ENCODE measurements around the gene SAP25.
"Not testable (repeated sequence)": the region's sequence is repeated elsewhere in the genome, so short reads cannot be mapped to it uniquely, and the experiment has no call there.

Gene SAP25

DNA sequence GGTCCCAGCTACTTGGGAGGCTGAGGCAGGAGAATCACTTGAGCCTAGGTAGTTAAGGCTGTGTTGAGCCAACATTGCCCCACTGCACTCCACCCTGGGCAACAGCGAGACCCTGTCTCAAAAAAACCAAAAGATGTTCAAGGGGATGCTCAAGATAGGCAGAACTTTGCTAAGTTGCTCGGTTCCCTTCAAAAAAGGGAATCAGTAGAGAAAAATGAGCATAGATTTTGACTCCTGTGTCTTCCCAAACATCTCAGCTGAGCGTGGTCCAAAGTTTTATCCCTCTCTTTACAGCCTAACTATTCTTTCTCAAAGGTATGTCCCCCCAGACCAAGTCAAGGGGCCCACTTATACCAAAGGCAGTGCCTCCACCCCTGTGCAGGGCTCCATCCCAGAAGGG lies 20.7 kb downstream of the SAP25 start:
- Histone ChIP-seq H3K4me3 (no peak overlapping the region), H3K27me3 (no peaks in the 10 kb centered on the region), H4K20me1 (no peaks in the 10 kb centered on the region), H3K36me3 (peaks cover 78% of the 10 kb centered on the region), H3K9ac (no peak overlapping the region), H3K9me3 (no peaks in the 10 kb centered on the region), H3K4me1 (peaks cover 28% of the 10 kb centered on the region), H3K4me2 (no peak overlapping the region), H3K27ac (no peak overlapping the region)
- no peak for TF ChIP-seq Cebpa-rat (IDR thresholded peaks at IDR 0.05)

DNA sequence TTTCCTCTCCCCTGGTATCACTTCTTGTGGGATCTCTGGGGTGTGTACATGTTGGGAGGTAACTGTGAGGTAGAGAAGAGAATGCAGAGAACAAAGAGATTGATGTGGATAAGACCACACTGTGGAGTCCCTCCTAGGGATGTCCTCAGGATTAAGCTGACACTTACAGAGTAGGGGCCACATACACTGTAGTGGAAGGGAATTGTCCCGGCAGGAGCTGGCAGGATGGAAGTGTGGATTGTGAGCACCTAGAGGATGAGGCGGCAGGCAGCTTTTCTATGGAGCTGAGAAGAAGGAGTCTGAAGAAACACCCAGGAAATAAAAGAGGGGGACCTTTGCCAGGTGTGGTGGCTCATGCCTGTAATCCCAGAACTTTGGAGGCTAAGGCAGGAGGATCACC lies 21.2 kb downstream of the SAP25 start:
- no peaks in the 10 kb centered on the region for H4K20me1 ChIP-seq
- H3K9ac ChIP-seq, result no peak overlapping the region
- peaks cover 32% of the 10 kb centered on the region for H3K4me1 ChIP-seq
- no peaks in the 10 kb centered on the region for H3K27me3 ChIP-seq
- H3K4me2 ChIP-seq, result no peak overlapping the region
- peaks cover 73% of the 10 kb centered on the region for H3K36me3 ChIP-seq
- TF ChIP-seq Cebpa-rat (IDR thresholded peaks at IDR 0.05), result no peak
- H3K27ac ChIP-seq, result no peak overlapping the region
- no peak overlapping the region for H3K4me3 ChIP-seq
- no peaks in the 10 kb centered on the region for H3K9me3 ChIP-seq

DNA sequence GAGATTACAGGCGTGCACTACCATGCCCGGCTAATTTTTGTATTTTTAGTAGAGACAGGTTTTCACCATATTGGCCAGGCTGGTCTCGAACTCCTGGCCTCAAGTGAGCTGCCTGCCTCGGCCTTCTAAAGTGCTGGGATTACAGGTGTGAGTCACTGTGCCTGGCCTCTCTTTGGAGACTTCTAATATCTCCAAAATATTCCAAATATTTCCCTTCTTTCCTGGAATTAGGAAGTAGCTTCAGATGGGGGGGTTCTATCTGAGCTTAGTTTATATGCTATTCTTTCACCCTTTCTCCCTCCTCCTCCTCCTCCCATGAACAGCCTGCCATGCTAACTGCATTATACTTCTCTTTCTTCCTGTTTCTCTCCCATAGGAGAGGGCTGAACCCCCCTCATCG lies 25.3 kb downstream of the SAP25 start:
- H4K20me1 ChIP-seq, H3K27me3 ChIP-seq, H3K9ac ChIP-seq, H3K4me3 ChIP-seq, H3K9me3 ChIP-seq: not testable (repeated sequence)
- Histone ChIP-seq H3K36me3 (peaks cover 34% of the 10 kb centered on the region), H3K4me1 (peaks cover 62% of the 10 kb centered on the region), H3K4me2 (peak overlapping the region; percentile 83), H3K27ac (peak overlapping the region; percentile 47; the same call in 1 of the 2 replicates)

DNA sequence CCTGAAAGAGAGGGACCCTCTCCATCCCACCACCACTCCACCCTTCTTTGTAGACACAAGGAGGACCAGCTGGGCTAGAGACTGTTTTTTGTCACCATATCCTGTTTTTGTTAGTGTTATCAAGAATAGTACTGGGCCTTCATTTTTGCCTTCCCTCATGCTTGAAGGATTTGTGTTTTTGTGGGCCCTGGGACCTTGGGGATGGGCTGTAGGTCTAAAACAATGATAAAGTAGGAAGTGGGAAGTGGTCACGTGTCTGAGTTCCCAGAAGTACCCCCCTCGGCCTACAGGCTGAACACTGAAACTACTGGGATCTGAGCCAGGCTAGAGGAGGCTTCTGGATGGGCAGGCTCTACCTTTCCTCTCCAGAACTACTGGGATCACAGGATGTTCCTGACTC lies 25.8 kb downstream of the SAP25 start:
- Histone ChIP-seq H3K4me2 (peak overlapping the region; percentile 83), H3K4me3 (no peak overlapping the region), H3K27ac (peak overlapping the region; percentile 47), H3K27me3 (no peaks in the 10 kb centered on the region), H3K9me3 (no peaks in the 10 kb centered on the region), H4K20me1 (no peaks in the 10 kb centered on the region), H3K4me1 (peaks cover 62% of the 10 kb centered on the region), H3K36me3 (peaks cover 28% of the 10 kb centered on the region), H3K9ac (no peak overlapping the region; the same call in 1 of the 2 replicates)
- TF ChIP-seq Cebpa-rat (IDR thresholded peaks at IDR 0.05), result no peak

DNA sequence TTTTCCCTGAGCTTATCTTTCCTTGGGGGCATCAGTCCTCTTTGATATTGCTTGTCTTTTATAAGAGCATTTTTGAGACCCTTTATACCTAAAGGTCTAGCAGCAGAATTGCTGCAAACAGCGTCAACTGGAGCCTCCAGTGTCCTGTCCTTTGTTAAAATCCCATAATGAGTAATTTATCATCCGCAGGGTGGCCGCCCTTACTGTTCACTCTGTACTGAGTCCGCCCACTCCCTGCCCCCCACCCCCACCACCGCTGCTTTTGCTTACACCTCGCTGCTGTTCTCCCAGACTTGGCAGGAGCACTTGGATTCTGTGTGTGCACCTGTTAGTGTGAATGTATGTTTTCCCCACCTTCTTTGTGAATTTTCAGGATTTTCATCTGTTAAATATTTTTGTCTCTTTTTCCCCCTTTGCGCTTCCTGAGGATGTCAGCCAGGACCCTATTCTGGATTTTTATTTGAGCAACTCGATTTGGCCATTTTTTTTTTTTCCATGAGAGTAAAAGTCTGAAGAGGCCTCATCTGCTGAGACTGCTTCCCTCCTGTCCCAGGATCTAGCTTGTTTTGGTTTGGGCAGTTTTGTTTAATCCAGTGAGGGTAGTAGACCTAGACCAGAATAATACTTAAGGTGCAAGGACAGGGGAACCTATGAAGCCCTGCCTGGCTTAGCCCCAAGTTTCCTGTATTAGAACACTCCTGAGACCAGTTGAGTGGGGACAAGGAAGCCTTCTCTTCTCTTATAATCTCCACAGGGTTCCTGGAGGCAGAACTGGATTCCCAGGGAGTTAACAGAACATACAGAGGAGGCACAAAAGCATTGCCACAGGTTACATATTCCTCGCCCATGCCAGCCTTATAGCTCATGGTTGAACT lies 26.5 kb downstream of the SAP25 start:
- Histone ChIP-seq H3K27me3 (no peaks in the 10 kb centered on the region), H3K9ac (no peak overlapping the region; the same call in 1 of the 2 replicates), H3K9me3 (no peaks in the 10 kb centered on the region), H3K4me1 (peaks cover 62% of the 10 kb centered on the region), H3K4me2 (peak overlapping the region; percentile 83), H3K36me3 (peaks cover 21% of the 10 kb centered on the region; the same call in 1 of the 2 replicates), H3K27ac (peak overlapping the region; percentile 57), H3K4me3 (no peak overlapping the region), H4K20me1 (no peaks in the 10 kb centered on the region)
- TF ChIP-seq Cebpa-rat (IDR thresholded peaks at IDR 0.05), result no peak

DNA sequence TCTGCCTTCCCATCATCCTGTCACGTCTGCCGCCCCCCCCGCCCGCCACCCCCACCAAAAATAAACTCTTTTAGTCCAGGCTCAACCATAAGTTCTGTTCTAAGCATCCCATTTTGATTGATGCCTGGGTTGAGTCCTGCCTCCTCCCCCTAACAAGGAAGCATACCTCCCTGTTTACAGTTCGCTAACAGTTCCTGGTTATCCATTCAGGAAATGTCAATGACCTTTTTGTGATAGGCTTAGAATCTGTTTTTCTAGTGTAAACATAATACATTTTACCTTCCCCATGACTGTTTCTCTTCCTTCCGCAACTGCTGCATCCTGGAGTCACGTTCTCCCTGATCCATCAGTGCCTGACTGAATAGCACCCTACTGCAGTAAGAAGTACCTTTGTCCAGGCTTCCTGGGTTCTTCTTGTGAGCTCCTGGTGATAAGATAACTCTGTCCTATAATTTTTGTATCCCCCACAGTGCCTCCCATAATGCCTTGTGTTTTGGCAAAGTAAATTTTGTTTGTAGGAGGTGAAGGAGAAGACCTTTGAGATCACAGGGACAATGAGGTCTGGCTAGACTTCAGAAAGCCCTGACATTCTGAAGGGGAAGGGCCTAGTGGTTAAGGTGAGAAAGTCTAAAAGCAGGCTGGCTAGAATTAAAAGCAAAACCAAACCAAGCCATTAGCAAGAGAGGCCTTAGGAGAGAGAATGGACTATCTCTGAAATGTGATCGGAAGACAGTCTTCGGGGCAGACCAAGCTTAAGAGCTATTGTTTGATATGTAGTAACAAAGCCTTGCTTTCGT lies 27.4 kb downstream of the SAP25 start:
- Histone ChIP-seq H4K20me1 (no peaks in the 10 kb centered on the region), H3K9me3 (no peaks in the 10 kb centered on the region), H3K4me2 (peak overlapping the region; percentile 83), H3K27ac (peak overlapping the region; percentile 57), H3K4me1 (peaks cover 62% of the 10 kb centered on the region), H3K36me3 (peaks cover 12% of the 10 kb centered on the region; the same call in 1 of the 2 replicates), H3K27me3 (no peaks in the 10 kb centered on the region), H3K4me3 (no peak overlapping the region), H3K9ac (no peak overlapping the region)
- TF ChIP-seq Cebpa-rat (IDR thresholded peaks at IDR 0.05), result no peak

DNA sequence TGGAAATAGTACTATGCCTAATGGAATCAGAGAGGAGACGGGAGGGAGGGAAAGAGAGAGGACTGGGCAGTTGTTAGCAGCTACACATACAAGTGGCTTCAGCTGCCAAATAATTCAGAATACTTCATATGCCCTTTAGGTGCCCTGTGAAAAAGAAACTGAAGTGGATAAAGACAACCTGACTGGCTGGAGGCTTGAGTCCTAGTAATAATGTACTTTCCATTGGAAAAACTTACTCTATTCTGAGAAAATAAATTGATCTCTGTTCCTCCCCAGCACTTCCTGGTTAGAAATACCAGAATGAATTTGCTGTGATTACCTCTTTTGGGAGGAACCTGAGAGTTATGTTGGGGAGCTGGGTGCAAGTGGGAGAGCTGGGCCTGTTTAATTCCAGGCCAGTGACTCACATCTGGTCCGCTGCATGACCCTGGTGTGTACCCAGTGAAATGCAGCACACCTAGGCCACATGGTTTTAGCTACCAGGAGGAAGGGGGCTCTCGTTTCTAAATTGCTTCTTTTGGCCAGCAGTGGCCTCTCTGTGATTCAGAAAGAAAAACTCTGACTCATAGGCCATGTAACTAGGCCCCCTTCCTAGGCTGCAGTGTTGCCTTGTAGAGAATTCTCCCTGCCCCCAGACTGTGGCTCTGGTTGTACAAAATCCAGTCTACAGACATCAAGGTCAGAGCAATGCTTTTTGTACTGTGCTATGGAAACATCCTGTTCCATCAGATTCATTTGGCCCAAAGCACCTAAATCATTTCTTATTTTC lies 28.2 kb downstream of the SAP25 start:
- peak overlapping the region; percentile 57 for H3K27ac ChIP-seq
- H3K9ac ChIP-seq, result 0 out of 2 replicates have a peak overlapping the region, but pooled peaks have one; percentile 10
- H3K27me3 ChIP-seq, result no peaks in the 10 kb centered on the region
- no peaks in the 10 kb centered on the region for H3K9me3 ChIP-seq
- peak overlapping the region; percentile 83 for H3K4me2 ChIP-seq
- no peaks in the 10 kb centered on the region for H4K20me1 ChIP-seq
- peaks cover 60% of the 10 kb centered on the region for H3K4me1 ChIP-seq
- TF ChIP-seq Cebpa-rat (IDR thresholded peaks at IDR 0.05), result no peak
- H3K36me3 ChIP-seq, result peaks cover 10% of the 10 kb centered on the region; the same call in 1 of the 2 replicates
- H3K4me3 ChIP-seq, result no peak overlapping the region

DNA sequence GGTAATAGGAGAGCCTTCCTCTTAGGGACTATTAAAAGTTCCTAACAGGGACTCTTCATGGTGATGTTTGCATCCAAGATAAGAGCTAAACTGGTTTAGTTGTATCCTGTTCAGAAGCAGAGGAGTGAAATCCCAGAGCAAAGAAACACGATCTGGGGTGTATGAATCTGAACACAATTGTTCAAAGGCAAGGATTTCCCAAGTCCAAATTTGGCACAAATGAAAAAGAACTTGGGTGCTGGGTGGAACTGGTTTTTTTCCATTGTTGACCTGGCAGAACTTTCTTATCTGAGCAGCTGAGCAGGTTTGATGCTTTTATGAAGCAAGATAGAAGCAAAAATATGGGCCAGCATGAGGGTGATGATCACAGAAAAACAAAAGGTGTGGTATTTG lies 28.7 kb downstream of the SAP25 start:
- no peak for TF ChIP-seq Cebpa-rat (IDR thresholded peaks at IDR 0.05)
- Histone ChIP-seq H3K4me1 (peaks cover 60% of the 10 kb centered on the region), H3K9ac (no peak overlapping the region), H3K9me3 (no peaks in the 10 kb centered on the region), H3K36me3 (peaks cover 10% of the 10 kb centered on the region; the same call in 1 of the 2 replicates), H4K20me1 (peaks cover 4% of the 10 kb centered on the region), H3K4me2 (peak overlapping the region; percentile 83), H3K4me3 (no peak overlapping the region), H3K27ac (no peak overlapping the region), H3K27me3 (no peaks in the 10 kb centered on the region; the same call in 1 of the 2 replicates)

DNA sequence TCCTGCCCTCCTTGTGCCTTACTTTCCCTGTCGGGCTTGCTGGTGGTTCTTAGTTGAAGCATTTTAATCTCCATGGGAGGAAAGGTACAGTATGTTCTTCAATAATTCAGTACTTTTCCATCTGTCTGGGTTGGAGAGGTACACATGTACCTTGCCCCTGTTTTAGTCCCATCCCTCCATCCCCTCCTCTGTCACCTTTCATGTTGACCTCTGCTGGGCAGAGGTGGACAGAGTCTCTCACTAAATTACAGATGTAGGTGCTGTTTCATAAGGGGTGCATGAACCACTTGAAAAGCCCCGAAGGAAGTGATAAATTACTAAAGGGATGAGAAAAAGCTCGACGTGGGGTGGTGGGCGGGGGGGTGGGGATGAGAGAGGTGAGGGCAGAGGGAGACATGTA lies 29.3 kb downstream of the SAP25 start:
- Histone ChIP-seq H3K27me3 (no peaks in the 10 kb centered on the region; the same call in 1 of the 2 replicates), H4K20me1 (peaks cover 8% of the 10 kb centered on the region), H3K4me1 (peaks cover 58% of the 10 kb centered on the region), H3K36me3 (peaks cover 5% of the 10 kb centered on the region; the same call in 1 of the 2 replicates), H3K4me2 (no peak overlapping the region), H3K9me3 (no peaks in the 10 kb centered on the region), H3K9ac (no peak overlapping the region), H3K27ac (no peak overlapping the region), H3K4me3 (no peak overlapping the region)
- TF ChIP-seq Cebpa-rat (IDR thresholded peaks at IDR 0.05), result no peak

Measured in BLaER1 (cell line).